ENCODE measurements around the gene TBCK.

DNA sequence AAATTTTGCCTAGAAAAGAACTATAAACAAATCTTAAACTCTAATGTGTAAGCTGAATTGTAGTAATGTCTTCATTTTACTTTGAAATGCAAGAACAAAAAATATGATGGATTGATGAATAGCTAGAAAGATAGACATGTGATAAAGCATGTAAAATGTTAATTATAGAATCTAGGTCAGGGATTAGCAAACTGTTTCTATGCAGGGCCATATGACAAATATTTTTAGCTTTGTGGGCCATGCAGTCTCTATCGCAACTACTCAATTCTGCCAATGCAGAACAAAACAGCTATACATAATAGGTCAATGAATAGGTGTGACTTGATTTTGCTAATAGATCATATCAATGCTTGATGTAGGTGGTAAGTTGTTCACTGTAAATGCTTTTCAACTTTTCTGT lies 75.3 kb downstream of the TBCK start:
- TF ChIP-seq CTCF (IDR thresholded peaks at IDR 0.05) (no peak), POLR2A (IDR thresholded peaks at IDR 0.05) (no peak)

Measured in lower leg skin (tissue), 3 donors.